Cardiac muscle cell (in vitro differentiated cells and primary cell): Measurements from ENCODE around the gene OSBPL3. TPM values are rescaled to one million over a fixed set of nuclear protein-coding genes. Genes with fewer than 3 reads are reported as not detected.

Experiments used
- DNase-seq, 2 donors: peaks; one replicate each; pipeline versions ENCODE4 v3.0.0 to v3.0.0-alpha.2; 2010 to 2017; ENCODE audit warnings: low read depth in 1 of 2, low spot score in 1 of 2
- H3K27ac ChIP-seq: fragments of 200-600 bp; sonication (generic); 2 replicates; pipeline ENCODE4 v1.5.1; 2016
- H3K27me3 ChIP-seq: fragments of 200-600 bp; sonication (generic); 2 replicates; pipeline ENCODE4 v1.6.0; 2016; ENCODE audit warnings: control low read depth
- H3K36me3 ChIP-seq: fragments of 200-600 bp; sonication (generic); 2 replicates; pipeline ENCODE4 v1.5.1; 2016; ENCODE audit warnings: control low read depth
- H3K4me1 ChIP-seq: fragments of 200-600 bp; sonication (generic); 2 replicates; pipeline ENCODE4 v1.8.1; 2017; ENCODE audit warnings: low read depth, mild to moderate bottlenecking, mixed run types
- H3K4me3 ChIP-seq: fragments of 200-600 bp; sonication (generic); 2 replicates; pipeline ENCODE4 v1.5.1; 2016; ENCODE audit warnings: mild to moderate bottlenecking
- H3K9me3 ChIP-seq: fragments of 200-600 bp; sonication (generic); 2 replicates; pipeline ENCODE4 v1.5.1; 2017; ENCODE audit warnings: low read depth, mild to moderate bottlenecking, control low read depth
- polyA plus RNA-seq: library from polyadenylated mRNA; unstranded; fragments of >200 nt; fragmentation: Nextera tagmentation; extraction: Ambion mirVana; gene quantifications from 2 replicates; pipeline ENCODE4 v1.2.1, GENCODE V29; 2016
- total RNA-seq: library from RNA; depleted of rRNA; stranded (reverse); fragments of >200 nt; gene quantifications from 2 replicates; pipeline ENCODE4 v1.2.3, GENCODE V29; 2016
- TF ChIP-seq, protein P1 (sequence below): IDR thresholded peaks from 2 replicates; pipeline ENCODE4 v1.5.1; 2012; ENCODE audit warnings: low read depth, mild to moderate bottlenecking, low read length

The OSBPL3 gene
- total and polyA plus RNA-seq, 2 experiments from 2014 or later, result 7.5 to 8.2 TPM

DNA sequence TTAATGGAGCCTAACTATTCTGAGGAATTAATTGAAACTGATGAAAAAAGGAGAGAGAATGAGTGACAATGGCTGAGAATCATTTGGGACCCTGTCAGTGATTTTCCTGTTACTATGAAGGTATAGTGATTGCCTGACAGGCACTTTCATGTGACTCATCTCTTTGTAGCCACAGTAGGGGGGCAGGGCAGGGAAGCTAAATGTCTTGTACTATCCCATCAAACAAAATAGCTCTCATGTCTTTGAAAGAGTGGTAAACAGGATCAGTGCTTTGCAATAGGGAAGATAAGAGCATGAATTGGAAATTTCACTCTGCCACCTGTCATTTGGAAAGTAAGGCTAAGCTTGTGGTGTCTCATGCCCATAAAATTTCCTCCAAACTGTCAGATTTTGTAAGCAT lies 128.2 kb downstream of the OSBPL3 start:
- Histone ChIP-seq H3K27me3 (no peaks in the 10 kb centered on the region), H3K36me3 (no peaks in the 10 kb centered on the region), H3K4me3 (no peak overlapping the region), H3K4me1 (no peaks in the 10 kb centered on the region), H3K27ac (no peak overlapping the region), H3K9me3 (no peaks in the 10 kb centered on the region)
- TF ChIP-seq, protein P1, sequence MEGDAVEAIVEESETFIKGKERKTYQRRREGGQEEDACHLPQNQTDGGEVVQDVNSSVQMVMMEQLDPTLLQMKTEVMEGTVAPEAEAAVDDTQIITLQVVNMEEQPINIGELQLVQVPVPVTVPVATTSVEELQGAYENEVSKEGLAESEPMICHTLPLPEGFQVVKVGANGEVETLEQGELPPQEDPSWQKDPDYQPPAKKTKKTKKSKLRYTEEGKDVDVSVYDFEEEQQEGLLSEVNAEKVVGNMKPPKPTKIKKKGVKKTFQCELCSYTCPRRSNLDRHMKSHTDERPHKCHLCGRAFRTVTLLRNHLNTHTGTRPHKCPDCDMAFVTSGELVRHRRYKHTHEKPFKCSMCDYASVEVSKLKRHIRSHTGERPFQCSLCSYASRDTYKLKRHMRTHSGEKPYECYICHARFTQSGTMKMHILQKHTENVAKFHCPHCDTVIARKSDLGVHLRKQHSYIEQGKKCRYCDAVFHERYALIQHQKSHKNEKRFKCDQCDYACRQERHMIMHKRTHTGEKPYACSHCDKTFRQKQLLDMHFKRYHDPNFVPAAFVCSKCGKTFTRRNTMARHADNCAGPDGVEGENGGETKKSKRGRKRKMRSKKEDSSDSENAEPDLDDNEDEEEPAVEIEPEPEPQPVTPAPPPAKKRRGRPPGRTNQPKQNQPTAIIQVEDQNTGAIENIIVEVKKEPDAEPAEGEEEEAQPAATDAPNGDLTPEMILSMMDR, result no peak
- no peak for DNase-seq

DNA sequence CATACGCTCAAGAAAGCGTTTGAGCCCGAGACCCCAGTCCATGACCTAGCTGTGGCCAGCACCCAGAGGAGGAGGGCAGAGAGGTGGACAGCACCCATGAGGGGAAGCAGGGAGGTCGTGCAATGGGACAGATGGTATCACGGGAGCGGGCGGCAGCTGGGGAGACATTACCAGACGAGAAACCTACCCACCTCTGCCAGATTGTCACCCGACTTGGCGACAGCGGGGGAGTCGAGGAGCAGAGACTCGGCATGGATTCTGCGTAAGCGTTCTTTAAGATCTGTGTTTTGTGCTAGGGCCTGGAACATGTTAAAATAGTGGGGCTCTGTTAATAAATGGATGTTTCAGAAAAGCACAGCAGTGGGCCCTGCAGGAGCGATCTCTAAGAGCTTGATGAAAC lies 131.1 kb downstream of the OSBPL3 start:
- Histone ChIP-seq H3K27ac (no peak overlapping the region), H3K27me3 (no peaks in the 10 kb centered on the region), H3K9me3 (no peaks in the 10 kb centered on the region), H3K36me3 (no peaks in the 10 kb centered on the region), H3K4me3 (no peak overlapping the region), H3K4me1 (no peaks in the 10 kb centered on the region)
- TF ChIP-seq, protein P1, result no peak
- DNase-seq, result no peak

DNA sequence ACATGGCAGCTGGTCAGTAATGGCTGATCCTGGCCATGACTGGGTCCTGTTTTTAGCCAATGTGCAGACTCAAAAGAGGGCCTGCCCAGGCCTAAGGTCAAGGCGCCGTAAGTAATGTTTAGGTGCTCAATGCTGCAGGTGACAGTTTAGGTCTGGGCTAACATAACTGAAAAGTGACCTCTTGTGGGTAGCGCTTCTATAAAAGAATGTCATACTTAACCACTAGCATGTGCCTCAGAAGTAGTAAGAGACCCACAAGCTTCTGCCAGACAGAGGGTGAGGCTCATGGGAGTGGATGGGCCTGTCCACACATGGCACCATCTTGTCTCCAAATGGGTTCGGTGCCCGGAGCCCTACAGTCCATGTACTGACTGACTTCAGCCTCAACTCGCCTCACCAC lies 132.2 kb downstream of the OSBPL3 start:
- Histone ChIP-seq H3K36me3 (no peaks in the 10 kb centered on the region), H3K4me1 (no peaks in the 10 kb centered on the region), H3K27me3 (no peaks in the 10 kb centered on the region), H3K27ac (no peak overlapping the region), H3K9me3 (no peaks in the 10 kb centered on the region), H3K4me3 (no peak overlapping the region)
- no peak for DNase-seq
- TF ChIP-seq, protein P1, result no peak

- no peak overlapping the region for H3K4me3 ChIP-seq
- no peaks in the 10 kb centered on the region for H3K9me3 ChIP-seq
- H3K4me1 ChIP-seq, result no peaks in the 10 kb centered on the region
- TF ChIP-seq, protein P1, result no peak
- H3K36me3 ChIP-seq, result no peaks in the 10 kb centered on the region
- DNase-seq, result no peak
- no peak overlapping the region for H3K27ac ChIP-seq
- no peaks in the 10 kb centered on the region for H3K27me3 ChIP-seq
These were observed 136.1 kb downstream of the OSBPL3 start for GRCh38 chr7:24843821-24844434.

DNA sequence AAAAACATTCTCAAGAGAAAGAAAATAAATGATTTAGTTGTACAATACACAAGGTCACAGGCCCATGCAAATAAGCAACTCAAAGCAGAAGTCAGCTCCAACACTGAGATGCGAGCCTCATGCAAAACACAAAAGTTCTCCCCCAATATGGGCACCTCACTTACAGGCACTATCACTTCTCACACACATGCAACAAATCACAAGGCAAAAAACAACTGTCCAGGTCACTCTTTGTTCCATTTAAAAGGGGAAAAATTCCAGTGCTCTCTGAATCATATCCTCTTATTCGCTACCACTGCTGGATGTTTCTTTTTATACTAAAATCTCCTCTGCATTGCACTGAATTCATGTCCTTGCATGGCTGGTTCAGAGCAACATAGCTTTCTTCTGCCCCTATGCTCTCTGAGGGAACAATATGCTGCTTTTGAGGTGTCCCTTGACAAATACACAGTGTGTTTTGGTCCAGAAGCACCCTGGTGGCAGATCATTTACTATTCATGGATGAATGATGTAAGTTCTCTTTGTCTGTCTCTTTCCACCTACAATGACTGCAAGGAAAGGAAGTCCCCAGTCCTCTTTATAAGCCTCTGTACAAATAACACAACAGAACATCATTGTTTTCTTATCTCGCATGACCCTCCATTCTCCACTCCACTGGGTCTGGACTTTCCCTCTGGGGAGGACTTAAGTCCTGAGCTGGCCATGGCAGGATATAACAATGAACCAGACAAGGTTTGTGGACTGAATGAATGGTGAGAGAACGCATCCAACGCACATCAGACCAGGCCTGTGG lies 137.3 kb downstream of the OSBPL3 start:
- Histone ChIP-seq H3K27ac (no peak overlapping the region), H3K4me3 (no peak overlapping the region), H3K27me3 (no peaks in the 10 kb centered on the region), H3K36me3 (no peaks in the 10 kb centered on the region), H3K9me3 (no peaks in the 10 kb centered on the region), H3K4me1 (no peaks in the 10 kb centered on the region)
- DNase-seq, result peak in 1 of 2 donors; percentile 22
- TF ChIP-seq, protein P1, result no peak
